ENCODE measurements around the gene CCDC122. TPM values are rescaled to one million over a fixed set of nuclear protein-coding genes. Genes with fewer than 3 reads are reported as not detected.

CCDC122 gene
- total RNA-seq, 1 experiment from 2014 or later = 5.2 TPM

- H3K27ac ChIP-seq (ENCODE audit: low read length) = no peak overlapping the region
- no peaks in the 10 kb centered on the region for H3K36me3 ChIP-seq (ENCODE audit: control insufficient read depth, insufficient read depth, low read length)
- ChIA-PET POLR2A (no interaction called here), CTCF (no interaction called here)
- H3K4me1 ChIP-seq (ENCODE audit: control insufficient read depth, insufficient read depth, low read length) = no peaks in the 10 kb centered on the region
- TF ChIP-seq TCF7L2 (IDR thresholded peaks at IDR 0.05; ENCODE audit: low read depth, low read length) (no peak), SIN3A (IDR thresholded peaks at IDR 0.05; ENCODE audit: borderline replicate concordance, insufficient read depth, low read depth, low read length) (no peak), CTCF (IDR thresholded peaks at IDR 0.05) (no peak), POLR2AphosphoS5 (IDR thresholded peaks at IDR 0.05; ENCODE audit: low read depth, low read length) (no peak)
- H3K9me3 ChIP-seq (ENCODE audit: control insufficient read depth, insufficient read depth, low read depth, low read length) = no peaks in the 10 kb centered on the region
- H3K4me3 ChIP-seq (ENCODE audit: low read depth in 2 of 2, low read length in 2 of 2) = no peak overlapping the region
- no peaks in the 10 kb centered on the region for H3K27me3 ChIP-seq (ENCODE audit: control insufficient read depth, insufficient read depth, low read length)
- in situ Hi-C loops (cut with HindIII; ENCODE audit: low pct_unique_long_range_greater_than_20kb, low sequenced_read_pairs) = no loop called here
- ATAC-seq (no peak), DNase-seq (ENCODE audit: low read depth, low spot score) (no peak)
- intact Hi-C loops (cut with micrococcal nuclease; ENCODE audit: unreplicated experiment) = no loop called here
- no TSS peak for BruUV-seq (replicated peaks)
These were observed 80.3 kb downstream of the CCDC122 start for GRCh38 chr13:43799191-43799590.

- DNase-seq (ENCODE audit: low read depth, low spot score) (no peak), ATAC-seq (no peak)
- Histone ChIP-seq H3K27ac (ENCODE audit: low read length) (no peak overlapping the region), H3K27me3 (ENCODE audit: control insufficient read depth, insufficient read depth, low read length) (no peaks in the 10 kb centered on the region), H3K4me3 (ENCODE audit: low read depth in 2 of 2, low read length in 2 of 2) (no peak overlapping the region), H3K9me3 (ENCODE audit: control insufficient read depth, insufficient read depth, low read depth, low read length) (no peaks in the 10 kb centered on the region), H3K4me1 (ENCODE audit: control insufficient read depth, insufficient read depth, low read length) (no peaks in the 10 kb centered on the region), H3K36me3 (ENCODE audit: control insufficient read depth, insufficient read depth, low read length) (no peaks in the 10 kb centered on the region)
- TF ChIP-seq TCF7L2 (IDR thresholded peaks at IDR 0.05; ENCODE audit: low read depth, low read length) (no peak), REST (IDR thresholded peaks at IDR 0.05; ENCODE audit: insufficient read depth in 1 of 2, low read depth in 2 of 2, low read length in 1 of 2) (no peak), CTCF (IDR thresholded peaks at IDR 0.05) (no peak), SIN3A (IDR thresholded peaks at IDR 0.05; ENCODE audit: borderline replicate concordance, insufficient read depth, low read depth, low read length) (no peak), POLR2AphosphoS5 (IDR thresholded peaks at IDR 0.05; ENCODE audit: low read depth, low read length) (no peak)
- CTCF ChIA-PET = no interaction called here
- BruUV-seq (replicated peaks) = no TSS peak
- in situ Hi-C loops (cut with HindIII; ENCODE audit: low pct_unique_long_range_greater_than_20kb, low sequenced_read_pairs) (no loop called here), intact Hi-C loops (cut with micrococcal nuclease; ENCODE audit: unreplicated experiment) (no loop called here)
- POLR2A ChIA-PET = no interaction called here
These were observed 81.7 kb downstream of the CCDC122 start for GRCh38 chr13:43797869-43798268.
